ENCODE data around the gene PKNOX1.

The PKNOX1 gene

GRCh38 chr21:43021191-43021590, 46.8 kb downstream of the PKNOX1 start:
- Histone ChIP-seq H3K4me2 (ENCODE audit: low read depth, low read length, poor library complexity, severe bottlenecking) (no peak overlapping the region), H3K36me3 (ENCODE audit: insufficient read depth, low read length) (peaks cover 64% of the 10 kb centered on the region; the same call in 1 of the 2 replicates)
- TF ChIP-seq EZH2phosphoT487 (IDR thresholded peaks at IDR 0.05; ENCODE audit: borderline replicate concordance): no peak
- TF ChIP-seq, protein P1, sequence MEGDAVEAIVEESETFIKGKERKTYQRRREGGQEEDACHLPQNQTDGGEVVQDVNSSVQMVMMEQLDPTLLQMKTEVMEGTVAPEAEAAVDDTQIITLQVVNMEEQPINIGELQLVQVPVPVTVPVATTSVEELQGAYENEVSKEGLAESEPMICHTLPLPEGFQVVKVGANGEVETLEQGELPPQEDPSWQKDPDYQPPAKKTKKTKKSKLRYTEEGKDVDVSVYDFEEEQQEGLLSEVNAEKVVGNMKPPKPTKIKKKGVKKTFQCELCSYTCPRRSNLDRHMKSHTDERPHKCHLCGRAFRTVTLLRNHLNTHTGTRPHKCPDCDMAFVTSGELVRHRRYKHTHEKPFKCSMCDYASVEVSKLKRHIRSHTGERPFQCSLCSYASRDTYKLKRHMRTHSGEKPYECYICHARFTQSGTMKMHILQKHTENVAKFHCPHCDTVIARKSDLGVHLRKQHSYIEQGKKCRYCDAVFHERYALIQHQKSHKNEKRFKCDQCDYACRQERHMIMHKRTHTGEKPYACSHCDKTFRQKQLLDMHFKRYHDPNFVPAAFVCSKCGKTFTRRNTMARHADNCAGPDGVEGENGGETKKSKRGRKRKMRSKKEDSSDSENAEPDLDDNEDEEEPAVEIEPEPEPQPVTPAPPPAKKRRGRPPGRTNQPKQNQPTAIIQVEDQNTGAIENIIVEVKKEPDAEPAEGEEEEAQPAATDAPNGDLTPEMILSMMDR (conservative IDR thresholded peaks at IDR 0.05; ENCODE audit: low read length): no peak

DNA sequence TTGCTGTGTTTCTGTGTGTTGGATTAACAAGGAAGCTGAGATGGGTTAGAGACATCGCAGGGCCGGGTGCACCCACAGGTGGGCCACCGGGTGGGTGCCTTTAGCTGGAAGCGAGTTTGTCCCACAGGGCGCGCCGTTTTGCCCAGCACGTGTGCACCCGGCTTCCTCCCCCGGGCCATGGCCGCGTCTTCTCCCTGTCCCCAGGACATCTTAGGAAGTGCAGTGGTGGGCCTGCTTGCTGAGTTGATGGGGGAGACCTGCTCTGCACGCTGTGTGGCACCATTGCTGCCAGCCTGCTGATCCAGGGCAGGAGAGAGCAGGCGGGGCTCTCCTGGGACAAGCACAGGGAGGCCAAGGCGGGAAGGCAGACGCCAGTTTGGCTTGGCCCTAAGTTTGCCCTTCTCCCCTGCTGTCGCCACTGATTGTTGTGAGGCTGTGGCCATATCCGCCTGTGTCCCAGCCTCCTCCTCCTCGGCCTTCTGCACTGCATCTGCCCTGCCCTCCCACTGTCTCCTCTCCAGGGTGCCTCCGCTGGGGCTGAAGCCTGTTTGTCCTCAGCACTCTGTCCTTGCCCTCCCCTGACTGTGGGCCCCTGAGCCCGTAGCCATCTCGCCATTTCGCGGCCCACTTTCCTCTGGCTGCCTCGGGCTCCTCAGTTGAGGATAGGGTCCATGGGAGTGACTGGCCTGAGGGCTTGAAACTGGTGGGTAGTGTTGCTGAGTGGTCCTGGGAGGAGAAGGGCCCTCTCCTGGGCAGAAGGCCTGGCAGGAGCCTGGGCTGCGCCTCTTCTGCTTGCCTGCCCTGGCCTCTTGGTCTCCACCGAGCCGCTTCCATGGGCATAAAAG, 47.6 kb downstream of the PKNOX1 start:
- Histone ChIP-seq H3K27me3 (ENCODE audit: insufficient read depth, low read length, poor library complexity, severe bottlenecking) (no peaks in the 10 kb centered on the region), H3K36me3 (ENCODE audit: insufficient read depth, low read length) (peaks cover 58% of the 10 kb centered on the region; the same call in 1 of the 2 replicates), H3K4me2 (ENCODE audit: low read depth, low read length, poor library complexity, severe bottlenecking) (no peak overlapping the region), H4K20me1 (ENCODE audit: insufficient read depth, low read length, poor library complexity, severe bottlenecking) (no peaks in the 10 kb centered on the region), H3K9ac (ENCODE audit: low read depth, low read length, poor library complexity, severe bottlenecking) (no peak overlapping the region), H3F3A (ENCODE audit: low read depth) (no peaks in the 10 kb centered on the region), H3K4me1 (ENCODE audit: insufficient read depth, low read length, poor library complexity, severe bottlenecking) (no peaks in the 10 kb centered on the region), H3K9me3 (ENCODE audit: insufficient read depth, low read depth, low read length) (no peaks in the 10 kb centered on the region), H2AFZ (ENCODE audit: low read length) (no peak overlapping the region), H3K9me2 (replicated peaks; ENCODE audit: low read depth, low read length) (no peaks in the 10 kb centered on the region), H3K4me3 (ENCODE audit: low read length, poor library complexity, severe bottlenecking) (no peak overlapping the region), H3K79me2 (ENCODE audit: insufficient read depth, low read length) (no peaks in the 10 kb centered on the region)
- TF ChIP-seq, protein P1 (conservative IDR thresholded peaks at IDR 0.05; ENCODE audit: low read length): no peak
- no peak for TF ChIP-seq EZH2phosphoT487 (IDR thresholded peaks at IDR 0.05; ENCODE audit: borderline replicate concordance)

More at GRCh38 chr21:43021191-43021590, 46.8 kb downstream of the PKNOX1 start:
- Histone ChIP-seq H3K9me3 (ENCODE audit: insufficient read depth, low read depth, low read length) (no peaks in the 10 kb centered on the region), H3K27me3 (ENCODE audit: insufficient read depth, low read length, poor library complexity, severe bottlenecking) (no peaks in the 10 kb centered on the region), H3K4me1 (ENCODE audit: insufficient read depth, low read length, poor library complexity, severe bottlenecking) (no peaks in the 10 kb centered on the region), H3K4me3 (ENCODE audit: low read length, poor library complexity, severe bottlenecking) (no peak overlapping the region), H2AFZ (ENCODE audit: low read length) (no peak overlapping the region), H3F3A (ENCODE audit: low read depth) (no peaks in the 10 kb centered on the region), H3K79me2 (ENCODE audit: insufficient read depth, low read length) (no peaks in the 10 kb centered on the region), H4K20me1 (ENCODE audit: insufficient read depth, low read length, poor library complexity, severe bottlenecking) (no peaks in the 10 kb centered on the region), H3K9ac (ENCODE audit: low read depth, low read length, poor library complexity, severe bottlenecking) (no peak overlapping the region), H3K9me2 (replicated peaks; ENCODE audit: low read depth, low read length) (no peaks in the 10 kb centered on the region)

DNA sequence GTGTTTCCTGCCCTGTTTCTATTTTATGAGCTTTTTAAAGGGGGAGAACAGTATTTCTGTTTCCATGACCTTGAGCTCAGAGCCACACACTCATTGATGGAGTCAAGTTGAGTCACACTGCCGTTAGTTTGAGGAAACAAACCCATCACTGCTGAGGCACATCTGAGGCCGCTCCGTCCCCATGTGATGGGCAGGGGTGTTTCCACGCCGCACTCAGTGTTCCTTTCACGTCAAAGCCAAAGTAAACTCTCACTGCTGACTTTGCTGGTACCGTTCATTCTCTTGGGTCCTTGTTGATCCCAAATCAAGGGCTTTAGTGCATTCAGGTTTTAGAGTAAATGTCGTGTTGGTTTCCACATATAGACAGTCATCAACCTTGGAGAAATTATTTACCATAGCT, 48.8 kb downstream of the PKNOX1 start:
- no peaks in the 10 kb centered on the region for H3K27me3 ChIP-seq (ENCODE audit: insufficient read depth, low read length, poor library complexity, severe bottlenecking)
- H3K79me2 ChIP-seq (ENCODE audit: insufficient read depth, low read length): no peaks in the 10 kb centered on the region
- no peak overlapping the region for H3K4me2 ChIP-seq (ENCODE audit: low read depth, low read length, poor library complexity, severe bottlenecking)
- no peaks in the 10 kb centered on the region for H3K9me2 ChIP-seq (replicated peaks; ENCODE audit: low read depth, low read length)
- H3K9ac ChIP-seq (ENCODE audit: low read depth, low read length, poor library complexity, severe bottlenecking): no peak overlapping the region
- no peaks in the 10 kb centered on the region for H3K4me1 ChIP-seq (ENCODE audit: insufficient read depth, low read length, poor library complexity, severe bottlenecking)
- H4K20me1 ChIP-seq (ENCODE audit: insufficient read depth, low read length, poor library complexity, severe bottlenecking): no peaks in the 10 kb centered on the region
- peaks cover 57% of the 10 kb centered on the region; the same call in 1 of the 2 replicates for H3K36me3 ChIP-seq (ENCODE audit: insufficient read depth, low read length)
- no peak overlapping the region for H2AFZ ChIP-seq (ENCODE audit: low read length)
- TF ChIP-seq, protein P1 (conservative IDR thresholded peaks at IDR 0.05; ENCODE audit: low read length): no peak
- no peak for TF ChIP-seq EZH2phosphoT487 (IDR thresholded peaks at IDR 0.05; ENCODE audit: borderline replicate concordance)
- H3K4me3 ChIP-seq (ENCODE audit: low read length, poor library complexity, severe bottlenecking): no peak overlapping the region
- no peaks in the 10 kb centered on the region for H3F3A ChIP-seq (ENCODE audit: low read depth)
- no peaks in the 10 kb centered on the region for H3K9me3 ChIP-seq (ENCODE audit: insufficient read depth, low read depth, low read length)
